PC-9 (cell line): ENCODE data around the gene USP4. TPM values are rescaled to one million over a fixed set of nuclear protein-coding genes. Genes with fewer than 3 reads are reported as not detected.
A peak's percentile ranks its signal among the peaks of the same experiment; 100 is the strongest.

ENCODE experiments used
- BruUV-seq: library from RNA; stranded (reverse); fragments of 400-500 nt; replicated peaks from 2 replicates; lab custom pipeline; 2021; lab: Mats Ljungman, UMichigan
- CTCF ChIA-PET: fragments of 300-600 bp; sonication (Branson Sonifier 250); formaldehyde crosslinking; loops from one replicate; lab custom pipeline; 2022; ENCODE audit warnings: antibody characterized with exemption; lab: Charles Lee
- POLR2A ChIA-PET: fragments of 300-600 bp; sonication (Branson Sonifier 250); formaldehyde crosslinking; loops from one replicate; lab custom pipeline; 2022; ENCODE audit warnings: antibody characterized with exemption; ENCODE audit not compliant: unreplicated experiment; lab: Charles Lee
- DNase-seq, 2 experiments: peaks; one replicate each; pipeline versions ENCODE4 v3.0.0 to v3.0.0-alpha.2; 2015 to 2022; ENCODE audit warnings: mixed read lengths in 1 of 2
- H2AFZ ChIP-seq: fragments of 200-600 bp; sonication (generic); 2 replicates; pipeline ENCODE4 v1.8.1; 2017; ENCODE audit warnings: antibody characterized with exemption
- H3F3A ChIP-seq: fragments of 200-600 bp; sonication (generic); 2 replicates; pipeline ENCODE4 v1.8.1; 2017; ENCODE audit warnings: antibody characterized with exemption, mild to moderate bottlenecking, low read depth; ENCODE audit not compliant: insufficient read depth
- H3K27ac ChIP-seq: fragments of 200-600 bp; sonication (generic); 2 replicates; pipeline ENCODE4 v1.6.1; 2016; ENCODE audit warnings: mixed run types
- H3K27me3 ChIP-seq: fragments of 200-600 bp; sonication (generic); 2 replicates; pipeline ENCODE4 v1.6.1; 2016; ENCODE audit warnings: low read depth, mixed run types; ENCODE audit not compliant: insufficient read depth
- H3K36me3 ChIP-seq: fragments of 200-600 bp; sonication (generic); 2 replicates; pipeline ENCODE4 v1.6.1; 2016; ENCODE audit warnings: low read depth, mixed run types
- H3K4me1 ChIP-seq: fragments of 200-600 bp; sonication (generic); replicated peaks from 2 replicates; pipeline ENCODE4 v1.6.1; 2016; ENCODE audit warnings: mixed run types; ENCODE audit not compliant: insufficient read depth
- H3K4me2 ChIP-seq: fragments of 200-600 bp; sonication (generic); 2 replicates; pipeline ENCODE4 v1.6.1; 2017; ENCODE audit warnings: mixed run types
- H3K4me3 ChIP-seq: fragments of 200-600 bp; sonication (generic); 2 replicates; pipeline ENCODE4 v1.6.1; 2016; ENCODE audit warnings: mixed run types
- H3K79me2 ChIP-seq: fragments of 200-600 bp; sonication (generic); 2 replicates; pipeline ENCODE4 v1.6.1; 2017; ENCODE audit warnings: low read depth, mixed run types
- H3K9me2 ChIP-seq: fragments of 200-600 bp; sonication (generic); 2 replicates; pipeline ENCODE4 v1.8.1; 2017; ENCODE audit warnings: mild to moderate bottlenecking; ENCODE audit not compliant: insufficient read depth
- H3K9me3 ChIP-seq: fragments of 200-600 bp; sonication (generic); 2 replicates; pipeline ENCODE4 v1.8.1; 2016; ENCODE audit warnings: low read depth; ENCODE audit not compliant: insufficient read depth
- H4K20me1 ChIP-seq: fragments of 200-600 bp; sonication (generic); 2 replicates; pipeline ENCODE4 v1.8.1; 2017; ENCODE audit not compliant: insufficient read depth
- EZH2 ChIP-seq: fragments of 200-600 bp; sonication (generic); IDR thresholded peaks from 2 replicates; pipeline ENCODE4 v1.8.0; 2017; ENCODE audit warnings: antibody characterized with exemption, low read depth
- intact Hi-C: fragments of 100-400 bp; cut with micrococcal nuclease; formaldehyde crosslinking; loops from one replicate; pipeline ENCODE4 v1.10.0; 2022; ENCODE audit not compliant: unreplicated experiment
- total RNA-seq: library from RNA; stranded (reverse); gene quantifications from 2 replicates; pipeline ENCODE4 v1.2.3, GENCODE V29; 2021
- TF ChIP-seq, protein P1 (sequence below): fragments of 200-600 bp; sonication (generic); conservative IDR thresholded peaks from 2 replicates; pipeline ENCODE4 v1.6.1; 2017; ENCODE audit warnings: mixed run types, antibody characterized with exemption, mild to moderate bottlenecking, moderate library complexity

The USP4 gene
- total RNA-seq, 1 experiment from 2014 or later: 42.9 TPM

DNA sequence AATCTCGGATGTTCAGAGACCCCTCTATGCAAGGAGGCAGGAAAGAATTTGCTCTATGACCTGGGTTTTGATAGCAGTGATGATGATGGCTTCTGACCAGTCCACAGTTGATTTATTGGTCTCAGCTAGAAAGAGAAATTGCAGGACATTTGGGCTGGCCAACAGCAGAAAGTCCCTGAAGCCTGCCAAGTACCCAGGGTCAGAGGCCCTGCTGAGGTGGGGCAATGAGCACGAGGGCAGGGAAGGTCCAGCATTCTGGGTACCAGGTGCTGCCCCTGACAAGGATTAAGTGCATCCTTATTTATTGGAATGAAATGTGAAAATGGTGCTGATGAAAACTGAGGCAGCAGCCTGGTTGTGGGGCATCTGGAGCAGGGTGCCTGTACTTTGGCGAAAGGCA lies 82.7 kb downstream of the USP4 start:
- ChIA-PET CTCF (no interaction called here), POLR2A (no interaction called here)
- Histone ChIP-seq H3K4me1 (peaks cover 22% of the 10 kb centered on the region), H4K20me1 (no peaks in the 10 kb centered on the region), H3K4me3 (no peak overlapping the region), H2AFZ (no peak overlapping the region), H3K36me3 (no peaks in the 10 kb centered on the region), H3K4me2 (no peak overlapping the region), H3K9me3 (no peaks in the 10 kb centered on the region), H3K27me3 (no peaks in the 10 kb centered on the region), H3K27ac (no peak overlapping the region), H3K9me2 (no peaks in the 10 kb centered on the region), H3K79me2 (no peaks in the 10 kb centered on the region), H3F3A (peaks cover 14% of the 10 kb centered on the region)
- TF ChIP-seq, protein P1, sequence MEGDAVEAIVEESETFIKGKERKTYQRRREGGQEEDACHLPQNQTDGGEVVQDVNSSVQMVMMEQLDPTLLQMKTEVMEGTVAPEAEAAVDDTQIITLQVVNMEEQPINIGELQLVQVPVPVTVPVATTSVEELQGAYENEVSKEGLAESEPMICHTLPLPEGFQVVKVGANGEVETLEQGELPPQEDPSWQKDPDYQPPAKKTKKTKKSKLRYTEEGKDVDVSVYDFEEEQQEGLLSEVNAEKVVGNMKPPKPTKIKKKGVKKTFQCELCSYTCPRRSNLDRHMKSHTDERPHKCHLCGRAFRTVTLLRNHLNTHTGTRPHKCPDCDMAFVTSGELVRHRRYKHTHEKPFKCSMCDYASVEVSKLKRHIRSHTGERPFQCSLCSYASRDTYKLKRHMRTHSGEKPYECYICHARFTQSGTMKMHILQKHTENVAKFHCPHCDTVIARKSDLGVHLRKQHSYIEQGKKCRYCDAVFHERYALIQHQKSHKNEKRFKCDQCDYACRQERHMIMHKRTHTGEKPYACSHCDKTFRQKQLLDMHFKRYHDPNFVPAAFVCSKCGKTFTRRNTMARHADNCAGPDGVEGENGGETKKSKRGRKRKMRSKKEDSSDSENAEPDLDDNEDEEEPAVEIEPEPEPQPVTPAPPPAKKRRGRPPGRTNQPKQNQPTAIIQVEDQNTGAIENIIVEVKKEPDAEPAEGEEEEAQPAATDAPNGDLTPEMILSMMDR: no peak
- no peak for TF ChIP-seq EZH2
- DNase-seq: no peak
- no TSS peak for BruUV-seq
- intact Hi-C loops: no loop called here

DNA sequence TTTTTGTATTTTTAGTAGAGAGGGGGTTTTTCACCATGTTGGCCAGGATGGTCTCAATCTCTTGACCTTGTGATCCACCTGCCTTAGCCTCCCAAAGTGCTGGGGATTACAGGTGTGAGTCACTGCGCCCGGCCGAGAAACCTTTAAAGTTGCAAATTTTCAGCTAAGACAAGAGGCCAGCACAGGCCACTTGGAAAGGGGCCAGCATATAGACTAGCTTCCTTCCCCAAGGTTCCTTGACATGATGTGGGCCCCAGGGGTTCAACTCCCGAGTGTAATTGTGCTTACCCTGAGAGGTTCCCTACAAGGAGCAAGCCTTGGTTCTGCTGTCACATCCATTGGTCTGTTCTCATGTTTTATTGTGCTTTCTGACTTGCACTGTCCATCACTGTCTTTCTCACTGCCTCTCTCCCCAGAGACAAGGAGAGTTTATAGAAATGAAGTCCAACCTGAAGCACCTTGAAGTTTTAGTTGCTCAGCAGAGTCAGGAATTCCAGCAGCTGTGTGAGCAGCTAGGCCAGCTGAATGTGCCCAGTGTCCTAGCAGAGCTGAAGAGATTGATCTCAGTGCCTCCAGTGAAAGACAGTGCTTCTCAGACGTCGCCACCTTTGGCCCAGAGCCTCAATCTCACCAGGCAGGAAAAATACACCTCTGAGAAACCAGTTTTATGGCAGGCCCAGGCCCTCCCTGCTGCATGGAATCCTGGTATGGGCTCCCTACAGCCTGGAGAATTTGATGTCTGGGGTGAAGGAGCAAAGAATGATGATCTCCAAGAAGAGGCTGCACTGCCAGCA lies 83.9 kb downstream of the USP4 start:
- H3K27me3 ChIP-seq: no peaks in the 10 kb centered on the region
- H3K4me2 ChIP-seq: peak overlapping the region; percentile 36; the same call in 1 of the 2 replicates
- no peak overlapping the region for H3K4me3 ChIP-seq
- ChIA-PET POLR2A (no interaction called here), CTCF (no interaction called here)
- no peak overlapping the region for H3K27ac ChIP-seq
- no peaks in the 10 kb centered on the region for H4K20me1 ChIP-seq
- no peaks in the 10 kb centered on the region for H3K36me3 ChIP-seq
- H3K9me3 ChIP-seq: no peaks in the 10 kb centered on the region
- intact Hi-C loops: no loop called here
- no peak overlapping the region for H2AFZ ChIP-seq
- no peaks in the 10 kb centered on the region for H3K9me2 ChIP-seq
- DNase-seq: peak in 1 of 2 experiments; percentile 8
- peaks cover 4% of the 10 kb centered on the region for H3F3A ChIP-seq
- no TSS peak for BruUV-seq
- H3K4me1 ChIP-seq: peaks cover 16% of the 10 kb centered on the region
- no peaks in the 10 kb centered on the region for H3K79me2 ChIP-seq
- TF ChIP-seq EZH2: no peak
- TF ChIP-seq, protein P1: no peak

DNA sequence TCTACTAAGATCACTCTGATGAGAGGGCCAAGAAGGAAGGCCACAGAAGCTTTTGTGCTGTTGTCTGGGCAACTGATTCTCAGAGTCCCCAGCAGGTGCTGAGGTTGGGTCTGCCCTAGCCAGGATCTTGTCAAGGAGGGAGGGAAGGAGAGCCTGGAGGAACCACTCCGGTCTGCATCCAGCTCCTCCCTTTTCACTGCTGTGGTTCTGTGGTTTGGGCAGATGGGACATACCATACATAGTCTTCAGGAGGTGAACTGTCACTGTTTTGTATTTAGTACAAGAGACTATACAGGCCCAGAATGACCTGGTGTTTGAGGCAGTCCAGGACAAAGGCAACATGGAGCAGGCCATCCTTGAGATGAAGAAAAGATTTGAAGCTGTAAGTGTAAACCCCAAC lies 84.7 kb downstream of the USP4 start:
- H2AFZ ChIP-seq: no peak overlapping the region
- no peaks in the 10 kb centered on the region for H3K9me3 ChIP-seq
- no peak overlapping the region for H3K4me2 ChIP-seq
- no peak overlapping the region for H3K4me3 ChIP-seq
- no peaks in the 10 kb centered on the region for H3K9me2 ChIP-seq
- ChIA-PET CTCF (no interaction called here), POLR2A (no interaction called here)
- no peak for DNase-seq
- intact Hi-C loops: no loop called here
- H3K79me2 ChIP-seq: no peaks in the 10 kb centered on the region
- H3K27me3 ChIP-seq: no peaks in the 10 kb centered on the region
- BruUV-seq: no TSS peak
- no peaks in the 10 kb centered on the region; the same call in 1 of the 2 replicates for H3F3A ChIP-seq
- H3K27ac ChIP-seq: no peak overlapping the region
- no peaks in the 10 kb centered on the region for H4K20me1 ChIP-seq
- peaks cover 9% of the 10 kb centered on the region for H3K4me1 ChIP-seq
- TF ChIP-seq, protein P1: no peak
- TF ChIP-seq EZH2: no peak
- H3K36me3 ChIP-seq: no peaks in the 10 kb centered on the region
